Stimulated activated CD8-positive, alpha-beta memory T cell treated with anti-CD3 and anti-CD28 coated beads, Interleukin-12 subunit alpha, Interleukin-12 subunit beta, amount 100 ng/mL, for 4 hours (primary cell): ENCODE results near the gene ALDH3B2.
"Not testable (repeated sequence)": the region's sequence is repeated elsewhere in the genome, so short reads cannot be mapped to it uniquely, and the experiment has no call there.

Experiments used
- DNase-seq: peaks from one replicate; pipeline ENCODE4 v3.0.0-alpha.2; 2020; ENCODE audit warnings: low read depth

The ALDH3B2 gene

GRCh38 chr11:67660752-67661151 lies 13.7 kb downstream of the ALDH3B2 start:
- not testable (repeated sequence) for DNase-seq

- DNase-seq: not testable (repeated sequence)
These were observed 14.7 kb downstream of the ALDH3B2 start for GRCh38 chr11:67659651-67660165.

DNA sequence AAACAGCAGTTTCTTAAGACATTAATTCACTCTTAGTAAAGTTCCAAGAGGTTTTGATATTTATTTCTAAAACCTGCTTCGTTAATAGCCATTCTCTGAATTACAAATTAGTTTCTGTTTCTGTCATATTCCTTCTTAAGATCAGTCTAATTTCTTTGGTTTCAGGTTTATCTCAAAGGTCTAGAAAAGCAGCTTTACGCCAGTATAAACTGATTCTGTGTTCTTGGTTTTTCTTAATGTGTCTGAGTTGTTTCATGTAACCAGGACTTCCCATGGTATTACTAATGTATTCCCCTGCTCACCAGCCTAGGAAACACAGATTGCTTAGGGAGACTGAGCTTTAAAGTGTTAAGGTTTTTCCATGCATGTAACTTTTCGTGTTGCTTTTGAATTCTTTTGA lies 17.1 kb downstream of the ALDH3B2 start:
- no peak for DNase-seq

GRCh38 chr11:67656278-67656922 lies 18.0 kb downstream of the ALDH3B2 start:
- no peak for DNase-seq

DNA sequence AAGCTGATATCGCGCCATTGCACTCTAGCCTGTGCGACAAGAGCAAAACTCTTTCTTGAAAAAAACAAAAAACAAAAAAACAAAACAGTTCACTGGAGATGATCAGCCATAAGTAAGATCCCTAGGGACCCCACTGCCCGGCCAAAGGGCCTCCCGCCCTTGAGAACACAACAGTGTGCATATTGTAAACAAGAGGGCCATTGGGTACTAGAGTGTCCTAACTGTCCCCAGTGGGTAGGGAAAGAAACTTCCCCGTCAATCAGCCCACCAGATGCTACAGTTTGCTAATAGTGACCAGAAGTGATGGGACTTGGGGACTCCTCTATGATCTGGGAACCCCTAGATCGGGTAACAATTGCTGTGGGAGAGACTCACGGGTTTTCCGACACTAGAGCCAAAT lies 20.2 kb downstream of the ALDH3B2 start:
- DNase-seq: no peak

- no peak for DNase-seq
These were observed 21.2 kb downstream of the ALDH3B2 start for GRCh38 chr11:67652965-67653845.

- no peak for DNase-seq
These were observed 22.2 kb downstream of the ALDH3B2 start for GRCh38 chr11:67651976-67652781.

- no peak for DNase-seq
These were observed 24.6 kb downstream of the ALDH3B2 start for GRCh38 chr11:67649634-67650510.

DNA sequence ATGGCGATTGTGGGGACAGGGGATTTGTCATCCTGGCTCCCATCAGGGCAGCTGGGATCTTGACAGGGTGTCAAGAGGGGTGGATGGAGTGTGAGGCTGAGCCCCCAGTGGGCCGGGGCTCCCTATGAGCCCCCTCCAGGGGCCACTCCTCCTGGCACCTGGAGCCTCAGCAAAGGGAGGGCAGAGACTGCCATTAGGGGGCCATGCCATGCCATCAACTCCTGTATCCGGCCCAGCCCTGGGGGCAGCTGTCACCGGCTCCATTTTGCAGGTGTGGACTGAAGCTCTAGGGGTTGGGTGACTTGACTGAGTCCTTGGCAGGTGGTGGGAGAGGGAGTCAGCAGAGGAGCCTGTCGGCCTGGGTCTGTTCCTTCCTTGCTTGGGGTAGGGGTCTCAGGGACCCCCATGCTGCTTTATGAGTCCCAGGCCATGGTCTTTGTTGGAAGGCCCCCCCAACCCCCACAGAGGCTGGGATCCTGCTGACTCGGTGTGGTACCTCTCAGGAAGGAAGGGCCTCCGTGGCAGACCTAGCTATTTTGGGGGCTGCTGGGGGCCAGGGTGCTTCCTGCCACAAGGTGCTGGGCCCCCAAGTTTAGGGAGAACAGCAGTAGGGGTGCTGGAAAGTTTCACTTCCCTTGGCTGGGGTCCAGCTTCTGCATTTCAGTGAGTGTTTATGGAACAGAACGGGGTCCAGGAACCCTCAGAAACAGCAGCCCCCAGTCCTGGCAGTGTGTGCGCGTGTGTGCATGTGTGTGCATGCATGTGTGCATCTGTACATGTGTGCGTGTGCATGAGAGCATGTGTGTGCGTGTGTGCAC lies 25.4 kb downstream of the ALDH3B2 start:
- DNase-seq: no peak

GRCh38 chr11:67648140-67648795 lies 26.2 kb downstream of the ALDH3B2 start:
- DNase-seq: no peak

- DNase-seq: no peak
These were observed 27.0 kb downstream of the ALDH3B2 start for GRCh38 chr11:67647471-67647870.

- DNase-seq: no peak
These were observed 27.7 kb downstream of the ALDH3B2 start for GRCh38 chr11:67646535-67647336.

GRCh38 chr11:67645521-67646461 lies 28.6 kb downstream of the ALDH3B2 start:
- no peak for DNase-seq

DNA sequence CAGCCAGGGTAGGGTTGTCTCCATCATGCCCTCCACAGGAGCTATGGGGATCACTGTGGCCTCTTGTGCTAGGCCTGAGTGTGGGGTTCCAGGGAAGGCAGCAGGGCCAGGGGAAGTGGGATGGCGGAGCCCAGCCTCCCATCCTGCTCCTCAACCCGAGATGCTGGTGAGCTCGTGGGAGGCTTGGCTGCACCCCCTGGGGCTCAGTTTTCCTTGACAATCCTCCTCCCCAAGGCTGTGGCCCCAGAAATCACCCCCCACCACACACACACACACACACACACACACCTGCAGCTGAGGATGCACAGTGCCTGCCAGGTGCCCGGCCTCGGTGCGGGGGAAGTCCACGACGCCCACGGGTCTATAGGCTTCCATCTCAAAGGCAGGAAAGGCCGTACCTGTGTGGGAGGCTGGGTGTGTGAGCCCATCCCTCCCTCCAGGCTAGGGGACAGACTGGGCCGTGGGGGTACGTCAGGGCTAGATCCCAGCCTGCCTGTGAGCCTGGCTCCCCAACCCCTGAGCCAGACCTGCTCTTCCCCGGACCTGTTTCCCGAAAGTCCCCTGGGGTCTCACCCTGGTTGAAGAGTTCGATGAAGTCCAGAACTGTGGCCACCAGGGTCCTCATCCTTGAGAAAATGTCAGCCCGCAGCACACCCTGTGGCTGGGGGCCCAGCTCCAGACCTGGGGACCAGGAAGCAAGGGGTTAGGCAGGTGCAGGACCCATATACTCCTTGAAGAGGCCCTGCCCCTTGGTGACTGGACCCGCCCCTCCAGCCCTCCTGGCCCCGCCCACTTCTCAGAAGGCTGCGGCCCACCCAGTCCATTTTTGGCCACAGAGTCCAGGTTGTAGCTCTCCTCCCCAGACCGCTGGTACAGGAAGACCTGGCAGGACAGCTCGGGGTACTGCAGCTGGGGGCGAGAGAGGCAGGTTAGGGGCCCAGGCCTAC lies 29.7 kb downstream of the ALDH3B2 start:
- no peak for DNase-seq

DNA sequence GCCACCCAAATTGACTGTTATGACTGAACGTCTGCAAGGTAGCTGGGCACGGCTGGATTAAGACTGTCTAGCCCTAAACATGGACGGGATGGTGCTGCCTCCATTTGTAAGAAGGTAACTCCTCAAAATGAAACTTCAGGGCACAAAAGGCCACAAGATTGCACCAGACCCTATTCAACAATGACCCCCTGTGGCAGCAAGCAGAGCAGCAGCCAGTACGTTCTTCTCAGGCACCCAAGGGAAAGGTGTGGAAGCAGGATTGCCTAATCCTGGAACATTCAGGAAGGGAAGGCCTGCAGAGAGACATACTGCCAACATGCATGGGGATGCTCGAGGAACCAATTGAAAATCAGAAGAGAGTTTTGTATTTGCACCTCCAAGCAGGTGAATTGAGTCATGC lies 30.4 kb downstream of the ALDH3B2 start:
- no peak for DNase-seq

GRCh38 chr11:67642173-67643120 lies 32.0 kb downstream of the ALDH3B2 start:
- no peak for DNase-seq
